Uterine smooth muscle cell (primary cell): ENCODE data around the gene FAM90A26. TPM values are rescaled to one million over a fixed set of nuclear protein-coding genes. Genes with fewer than 3 reads are reported as not detected.

Source experiments
- total RNA-seq: library from RNA; depleted of rRNA; stranded (reverse); fragments of >200 nt; gene quantifications from 2 replicates; pipeline ENCODE4 v1.2.3, GENCODE V29; 2014

Gene FAM90A26
- not detected in 2 replicates for total RNA-seq

GRCh38 chr4:9169791-9170459 is at the start of gene FAM90A26:
Gene FAM90A26 (plus strand): TSS chr4:9170409. CDS start chr4:9173173, 2,764 bp downstream.

GRCh38 chr4:9210357-9210756 is 40.1 kb downstream of the FAM90A26 start, which contains the start of gene USP17L10:
Gene USP17L10 (plus strand): TSS chr4:9210657. CDS start chr4:9210657, 0 bp downstream.

GRCh38 chr4:9215105-9215504 is 44.9 kb downstream of the FAM90A26 start, which contains the start of gene USP17L11:
Gene USP17L11 (plus strand): TSS chr4:9215405. CDS start chr4:9215405, 0 bp downstream.

GRCh38 chr4:9219852-9220251 is 49.6 kb downstream of the FAM90A26 start, which contains the start of gene USP17L12:
Gene USP17L12 (plus strand): TSS chr4:9220152. CDS start chr4:9220152, 0 bp downstream.

GRCh38 chr4:9224596-9224995 is 54.4 kb downstream of the FAM90A26 start, which contains the start of gene USP17L13:
Gene USP17L13 (plus strand): TSS chr4:9224896. CDS start chr4:9224896, 0 bp downstream.

Other genes with a start within 250 kb of the FAM90A26 start
- not detected in 2 replicates for gene USP17L10, start 40.2 kb downstream of the FAM90A26 start, total RNA-seq
- gene USP17L11, start 45.0 kb downstream of the FAM90A26 start, total RNA-seq, result not detected in 2 replicates
- not detected in 2 replicates for gene USP17L12, start 49.7 kb downstream of the FAM90A26 start, total RNA-seq
- gene USP17L13, start 54.5 kb downstream of the FAM90A26 start, total RNA-seq, result not detected in 2 replicates
- gene USP17L15, start 64.0 kb downstream of the FAM90A26 start, total RNA-seq, result 0.11 TPM in 1 of 2 replicates, not detected in the other
- not detected in 2 replicates for gene USP17L17, start 73.5 kb downstream of the FAM90A26 start, total RNA-seq
- not detected in 2 replicates for gene USP17L18, start 78.2 kb downstream of the FAM90A26 start, total RNA-seq
- gene USP17L19, start 83.0 kb downstream of the FAM90A26 start, total RNA-seq, result not detected in 2 replicates
- gene USP17L20, start 87.7 kb downstream of the FAM90A26 start, total RNA-seq, result not detected in 2 replicates
- not detected in 2 replicates for gene USP17L21, start 92.5 kb downstream of the FAM90A26 start, total RNA-seq
- not detected in 2 replicates for gene USP17L22, start 97.2 kb downstream of the FAM90A26 start, total RNA-seq
- not detected in 2 replicates for gene USP17L24, start 154.8 kb downstream of the FAM90A26 start, total RNA-seq
- gene USP17L25, start 159.5 kb downstream of the FAM90A26 start, total RNA-seq, result not detected in 2 replicates
- gene USP17L26, start 164.2 kb downstream of the FAM90A26 start, total RNA-seq, result not detected in 2 replicates
- not detected in 2 replicates for gene USP17L5, start 169.0 kb downstream of the FAM90A26 start, total RNA-seq
- not detected in 2 replicates for gene USP17L27, start 173.7 kb downstream of the FAM90A26 start, total RNA-seq
- not detected in 2 replicates for gene USP17L28, start 178.5 kb downstream of the FAM90A26 start, total RNA-seq
- gene USP17L29, start 183.2 kb downstream of the FAM90A26 start, total RNA-seq, result not detected in 2 replicates
- gene USP17L30, start 192.7 kb downstream of the FAM90A26 start, total RNA-seq, result not detected in 2 replicates